Activated gamma-delta T cell treated with anti-CD3 and anti-CD28 coated beads, Interleukin-2, amount 50 U/mL, for 16 hours (primary cell): ENCODE results near the gene VENTX.

Experiments used
- DNase-seq: peaks from one replicate; pipeline ENCODE4 v3.0.0-alpha.2; 2020; ENCODE audit warnings: low read depth

The VENTX gene

GRCh38 chr10:133201948-133202725 is 35.5 kb upstream of the VENTX start:
- DNase-seq = no peak

DNA sequence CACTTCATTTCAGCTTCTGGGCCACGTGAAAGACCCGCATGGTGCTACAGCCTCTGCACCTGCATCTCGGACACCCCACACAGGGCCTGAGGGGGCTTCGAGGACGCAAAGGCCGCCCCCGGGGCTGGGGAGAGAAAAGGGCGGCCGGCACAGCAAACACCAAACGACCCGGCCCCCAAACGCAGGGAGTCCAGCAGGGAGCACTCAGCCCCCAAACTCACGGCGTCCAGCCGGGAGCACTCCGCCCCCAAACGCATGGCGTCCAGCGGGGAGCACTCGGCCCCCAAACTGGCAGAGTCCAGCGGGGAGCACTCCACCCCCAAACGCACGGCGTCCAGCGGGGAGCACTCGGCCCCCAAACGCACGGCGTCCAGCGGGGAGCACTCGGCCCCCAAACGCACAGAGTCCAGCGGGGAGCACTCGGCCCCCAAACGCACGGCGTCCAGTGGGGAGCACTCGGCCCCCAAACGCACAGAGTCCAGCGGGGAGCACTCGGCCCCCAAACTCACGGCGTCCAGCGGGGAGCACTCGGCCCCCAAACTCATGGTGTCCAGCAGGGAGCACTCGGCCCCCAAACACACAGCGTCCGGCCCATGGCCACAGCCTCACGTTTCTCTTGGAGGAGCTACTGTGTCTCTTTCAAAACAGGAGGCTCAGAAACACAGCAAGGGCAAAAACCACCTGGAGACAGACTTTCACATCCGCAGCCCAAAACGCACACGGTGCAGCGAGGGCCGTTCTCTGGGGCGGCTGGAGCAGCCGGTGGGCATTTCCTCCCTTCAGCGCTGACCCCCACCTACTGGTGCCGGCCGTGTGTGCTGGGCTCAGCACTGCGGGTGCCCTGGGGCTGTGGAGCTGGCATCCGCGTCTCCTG is 34.6 kb upstream of the VENTX start:
- DNase-seq = no peak

- DNase-seq = no peak
These were observed 33.9 kb upstream of the VENTX start for GRCh38 chr10:133203652-133204195.

GRCh38 chr10:133204226-133205015 is 33.2 kb upstream of the VENTX start:
- no peak for DNase-seq

DNA sequence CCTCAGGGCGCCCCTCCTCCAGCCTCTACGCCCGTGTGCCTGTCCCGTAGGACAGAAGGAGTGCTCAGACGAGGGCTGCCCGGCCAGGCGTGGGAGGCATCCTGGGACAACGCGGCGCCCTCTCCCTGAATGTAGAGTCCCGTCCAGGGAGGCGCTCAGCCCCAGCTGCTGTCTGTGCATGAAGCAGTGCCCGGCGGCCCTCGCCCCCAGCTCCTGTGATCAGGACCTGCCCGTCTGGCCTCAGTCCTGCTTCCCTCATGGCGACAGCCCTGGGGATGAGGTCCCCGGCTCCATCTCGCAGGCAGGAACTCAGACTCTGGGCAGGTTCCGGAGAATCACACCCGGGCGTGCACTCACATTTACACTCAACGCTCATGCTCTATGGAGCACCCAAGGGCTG is 32.5 kb upstream of the VENTX start:
- DNase-seq = no peak

GRCh38 chr10:133206356-133207040 is 31.2 kb upstream of the VENTX start:
- no peak for DNase-seq

DNA sequence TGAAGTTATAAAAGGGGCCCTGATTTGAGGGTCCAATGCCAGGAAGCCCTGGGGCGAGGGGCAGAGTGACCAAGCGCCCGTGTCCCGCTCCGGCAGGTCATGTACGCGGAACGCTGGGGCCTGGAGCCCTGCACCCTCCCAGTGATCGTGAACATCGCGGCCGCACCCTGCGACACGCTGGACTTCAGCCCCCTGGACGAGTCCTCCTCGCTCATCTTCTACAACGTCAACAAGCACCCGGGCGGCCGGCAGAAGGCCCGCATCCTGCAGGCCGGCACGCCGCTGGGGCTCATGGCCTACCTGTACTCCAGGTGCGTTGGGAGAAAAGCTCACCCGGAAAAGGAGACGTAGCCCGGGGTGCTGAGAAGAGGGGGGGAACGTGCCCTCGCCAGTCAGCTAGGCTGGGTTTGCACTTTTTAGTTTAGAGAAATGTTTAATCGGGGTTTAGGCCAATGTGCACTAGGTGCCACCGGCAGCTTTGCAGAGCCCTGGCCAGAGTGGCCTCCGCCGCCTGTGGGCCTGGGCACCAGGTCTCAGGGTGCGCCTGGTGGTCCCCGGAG is 30.5 kb upstream of the VENTX start:
- no peak for DNase-seq

- DNase-seq = no peak
These were observed 30.0 kb upstream of the VENTX start for GRCh38 chr10:133207627-133208026.

GRCh38 chr10:133208466-133208865 is 29.2 kb upstream of the VENTX start:
- DNase-seq = no peak

- no peak for DNase-seq
These were observed 28.5 kb upstream of the VENTX start for GRCh38 chr10:133209117-133209516.

- DNase-seq = no peak
These were observed 28.0 kb upstream of the VENTX start for GRCh38 chr10:133209641-133210040.

DNA sequence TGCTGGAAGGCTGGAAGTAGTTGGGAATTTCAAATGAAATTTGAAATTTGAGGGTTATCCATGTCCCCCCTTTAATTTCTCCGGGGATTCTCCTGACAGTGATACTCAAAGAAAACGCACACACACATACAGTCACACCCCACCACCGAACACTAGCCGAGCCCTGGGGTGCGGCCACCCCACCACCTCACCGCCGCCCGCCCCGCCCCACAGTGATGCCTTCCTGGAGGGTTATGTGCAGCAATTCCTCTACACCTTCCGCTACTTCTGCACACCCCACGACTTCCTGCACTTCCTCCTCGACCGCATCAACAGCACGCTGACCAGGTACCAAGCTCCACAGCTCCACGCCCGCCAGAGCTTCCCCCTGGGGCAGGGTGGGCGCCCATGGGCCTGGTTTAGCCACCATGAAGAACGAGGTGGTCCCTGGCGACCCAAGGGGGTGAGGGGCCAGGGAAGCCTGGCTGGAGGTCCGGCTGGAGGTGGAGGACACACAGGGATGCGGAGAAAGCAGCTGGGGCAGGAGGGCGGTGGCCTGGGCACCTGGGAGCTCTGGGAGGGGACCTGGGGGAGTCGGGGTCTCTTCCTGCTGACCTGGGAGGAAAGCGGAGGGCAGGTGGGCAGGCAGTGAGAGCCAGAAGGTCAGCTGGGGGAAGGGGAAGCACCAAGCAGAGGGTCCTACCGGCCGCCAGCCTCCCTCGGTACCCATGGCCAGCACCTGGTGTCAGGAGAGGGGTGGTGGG is 27.1 kb upstream of the VENTX start:
- DNase-seq = no peak

- no peak for DNase-seq
These were observed 26.4 kb upstream of the VENTX start for GRCh38 chr10:133211141-133211830.

- no peak for DNase-seq
These were observed 25.4 kb upstream of the VENTX start for GRCh38 chr10:133211959-133212852.

- no peak for DNase-seq
These were observed 24.7 kb upstream of the VENTX start for GRCh38 chr10:133212853-133213494.

GRCh38 chr10:133213641-133214467 is 23.8 kb upstream of the VENTX start:
- no peak for DNase-seq
